Measurements from ENCODE around the gene BCAP31.

The BCAP31 gene

GRCh38 chrX:153769865-153770600 lies 45.8 kb upstream of the BCAP31 start:
- TF ChIP-seq SPI1 (IDR thresholded peaks at IDR 0.05; ENCODE audit: borderline replicate concordance, low read depth) (no peak), CTCF (IDR thresholded peaks at IDR 0.05; ENCODE audit: insufficient read depth, low read length) (no peak), GABPA (IDR thresholded peaks at IDR 0.05; ENCODE audit: low read depth) (no peak)
- no peak for DNase-seq (ENCODE audit: low read depth in 1 of 2, low spot score in 1 of 2)
- Histone ChIP-seq H3K27me3 (ENCODE audit: insufficient read depth, poor library complexity, severe bottlenecking) (no peaks in the 10 kb centered on the region), H3K4me3 (replicated peaks; ENCODE audit: insufficient read depth, low read length) (no peak overlapping the region), H3K27ac (replicated peaks) (no peak overlapping the region)

- no peak for DNase-seq (ENCODE audit: low read depth in 1 of 2, low spot score in 1 of 2)
- TF ChIP-seq CTCF (IDR thresholded peaks at IDR 0.05; ENCODE audit: insufficient read depth, low read length) (no peak), REST (IDR thresholded peaks at IDR 0.05; ENCODE audit: insufficient replicate concordance, low read depth) (no peak), SPI1 (IDR thresholded peaks at IDR 0.05; ENCODE audit: borderline replicate concordance, low read depth) (no peak), GABPA (IDR thresholded peaks at IDR 0.05; ENCODE audit: low read depth) (no peak), POLR2AphosphoS5 (IDR thresholded peaks at IDR 0.05; ENCODE audit: low read depth) (no peak)
- no peak overlapping the region for H3K4me3 ChIP-seq (replicated peaks; ENCODE audit: insufficient read depth, low read length)
Observed at GRCh38 chrX:153769158-153769864, 45.1 kb upstream of the BCAP31 start.

GRCh38 chrX:153768311-153769157 lies 44.3 kb upstream of the BCAP31 start:
- no peak for DNase-seq (ENCODE audit: low read depth in 1 of 2, low spot score in 1 of 2)
- Histone ChIP-seq H3K27ac (replicated peaks) (no peak overlapping the region), H3K4me3 (replicated peaks; ENCODE audit: insufficient read depth, low read length) (no peak overlapping the region), H3K27me3 (ENCODE audit: insufficient read depth, poor library complexity, severe bottlenecking) (no peaks in the 10 kb centered on the region)
- no peak for TF ChIP-seq SPI1 (IDR thresholded peaks at IDR 0.05; ENCODE audit: borderline replicate concordance, low read depth)
- no peak for TF ChIP-seq GABPA (IDR thresholded peaks at IDR 0.05; ENCODE audit: low read depth)
- TF ChIP-seq POLR2AphosphoS5 (IDR thresholded peaks at IDR 0.05; ENCODE audit: low read depth), result no peak
- TF ChIP-seq CTCF (IDR thresholded peaks at IDR 0.05; ENCODE audit: insufficient read depth, low read length), result no peak
- TF ChIP-seq REST (IDR thresholded peaks at IDR 0.05; ENCODE audit: insufficient replicate concordance, low read depth), result no peak

More at GRCh38 chrX:153769158-153769864, 45.1 kb upstream of the BCAP31 start:
- Histone ChIP-seq H3K27ac (replicated peaks) (no peak overlapping the region), H3K27me3 (ENCODE audit: insufficient read depth, poor library complexity, severe bottlenecking) (no peaks in the 10 kb centered on the region)

All from HL-60 (cell line).